T1000 (cell line): ENCODE data around the gene TERF2IP.

Source experiments
- DNase-seq: peaks from one replicate; lab custom pipeline; 2025; ENCODE audit warnings: mixed read lengths; lab: John Stamatoyannopoulos, UW

The TERF2IP gene

DNA sequence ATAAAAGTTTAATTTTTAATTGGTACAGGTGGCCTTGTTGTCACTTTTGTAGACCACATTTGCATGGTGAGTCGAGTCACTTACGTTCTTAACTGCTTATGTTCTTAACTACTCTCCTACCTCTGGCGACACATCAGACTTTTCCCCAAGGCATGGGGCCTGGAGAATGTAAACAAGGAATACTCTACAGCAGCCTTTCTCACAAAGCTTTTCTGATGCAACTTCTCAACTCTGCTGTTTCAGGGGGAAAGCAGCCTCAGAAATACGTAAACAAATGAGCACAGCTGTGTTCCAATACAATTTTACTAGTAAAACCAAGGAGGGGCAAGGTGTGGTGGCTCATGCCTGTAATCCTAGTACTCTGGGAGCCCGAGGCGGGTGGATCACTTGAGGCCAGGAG, 7.0 kb upstream of the TERF2IP start:
- DNase-seq: no peak

DNA sequence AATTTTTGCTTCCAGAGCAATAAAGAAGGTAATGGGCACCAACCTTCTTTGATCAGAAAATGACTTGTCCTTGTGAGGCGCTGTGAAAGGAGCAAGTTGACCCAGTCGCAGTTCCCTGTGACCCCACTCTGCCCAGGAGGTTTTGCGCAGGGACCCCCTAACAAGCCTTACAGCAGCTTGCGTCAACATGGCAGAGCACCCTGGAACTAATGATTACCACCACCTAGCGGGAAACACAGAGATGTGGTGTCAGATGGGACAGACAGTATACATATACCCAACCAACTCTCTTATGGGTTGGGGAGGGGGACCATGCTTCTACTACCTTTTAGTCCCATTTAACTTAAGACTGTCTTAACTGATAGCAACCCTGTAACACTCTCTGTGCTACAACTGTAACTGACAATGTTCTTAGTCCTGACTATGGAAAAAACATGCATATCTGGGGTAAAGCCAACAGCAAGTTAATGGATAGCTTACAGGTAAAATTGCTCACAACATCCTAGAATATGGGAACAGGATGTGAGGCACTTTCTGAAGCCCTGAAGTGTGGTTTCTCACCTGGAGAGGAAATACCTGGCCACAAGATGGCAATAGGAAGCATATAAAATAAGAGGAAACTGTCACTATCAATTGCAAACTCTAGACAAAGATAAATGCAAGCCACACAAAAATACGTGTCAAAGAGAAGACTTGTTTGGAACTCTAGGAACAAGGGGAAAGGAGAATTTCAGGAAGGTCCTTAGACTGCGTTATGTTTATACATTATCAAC, 3.1 kb upstream of the TERF2IP start:
- DNase-seq: no peak

DNA sequence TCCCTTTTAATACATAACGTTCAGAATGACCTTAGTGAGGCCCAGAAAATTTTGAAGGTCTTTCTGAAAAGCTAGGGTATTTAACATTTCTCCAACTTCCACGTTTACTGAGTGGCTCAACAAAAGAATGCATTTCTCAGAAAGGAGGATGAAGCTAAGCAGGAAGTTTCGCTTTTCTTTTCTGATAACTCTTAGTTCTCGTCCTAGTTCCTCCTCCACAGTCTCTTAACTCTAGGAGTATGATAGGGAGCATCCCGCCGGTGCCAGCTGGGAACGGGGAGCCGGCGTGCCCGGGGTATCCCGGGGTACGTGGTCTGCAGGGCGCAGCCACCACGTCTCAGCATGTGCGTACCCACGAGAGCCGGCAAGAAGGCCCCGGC, 471 bp upstream of the TERF2IP start:
- no peak for DNase-seq

DNA sequence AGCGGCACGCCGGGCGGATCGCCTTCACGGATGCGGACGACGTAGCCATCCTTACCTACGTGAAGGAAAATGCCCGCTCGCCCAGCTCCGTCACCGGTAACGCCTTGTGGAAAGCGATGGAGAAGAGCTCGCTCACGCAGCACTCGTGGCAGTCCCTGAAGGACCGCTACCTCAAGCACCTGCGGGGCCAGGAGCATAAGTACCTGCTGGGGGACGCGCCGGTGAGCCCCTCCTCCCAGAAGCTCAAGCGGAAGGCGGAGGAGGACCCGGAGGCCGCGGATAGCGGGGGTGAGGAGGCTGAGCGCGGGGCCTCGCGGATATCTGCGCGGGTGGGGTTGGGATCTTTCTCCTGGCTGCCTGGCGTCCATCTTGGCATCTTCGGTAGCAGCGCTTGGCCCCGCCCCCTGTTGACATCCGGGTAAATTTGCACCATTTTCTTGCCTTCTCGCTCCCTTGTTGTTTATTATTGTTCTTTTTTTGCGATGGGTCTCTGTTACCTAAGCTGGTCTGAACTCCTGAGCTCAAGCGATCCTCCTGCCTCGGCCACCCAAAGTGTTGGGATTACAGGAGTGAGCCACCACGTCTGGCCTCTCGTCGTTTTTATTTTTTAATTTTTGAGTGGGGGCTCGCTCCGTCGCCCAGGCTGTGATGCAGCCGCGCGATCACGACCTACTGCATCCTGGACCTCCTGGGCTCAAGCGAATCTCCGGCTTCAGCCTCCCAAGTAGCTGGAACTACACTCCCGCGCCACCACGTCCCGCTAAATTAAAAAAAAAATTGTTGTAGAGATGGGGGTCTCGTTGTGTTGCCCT, 898 bp downstream of the TERF2IP start:
- peak; percentile 20 for DNase-seq

DNA sequence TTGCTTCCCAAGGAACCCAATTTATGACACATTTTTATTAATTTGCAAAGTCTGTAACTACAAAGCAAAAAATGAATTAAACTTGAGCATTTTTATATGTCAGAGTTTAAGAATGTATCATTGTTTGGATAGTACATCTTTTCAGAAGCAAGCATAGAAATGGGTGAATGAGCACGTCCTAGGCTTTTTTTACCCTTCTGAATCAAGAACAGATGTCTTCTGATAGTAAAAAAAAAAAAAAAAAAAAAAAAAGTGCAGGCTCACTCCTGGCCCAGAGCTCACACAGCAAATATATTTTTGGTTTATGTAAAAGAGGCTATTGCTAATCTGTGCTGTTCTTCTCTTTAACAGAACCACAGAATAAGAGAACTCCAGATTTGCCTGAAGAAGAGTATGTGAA, 6.3 kb downstream of the TERF2IP start:
- no peak for DNase-seq

DNA sequence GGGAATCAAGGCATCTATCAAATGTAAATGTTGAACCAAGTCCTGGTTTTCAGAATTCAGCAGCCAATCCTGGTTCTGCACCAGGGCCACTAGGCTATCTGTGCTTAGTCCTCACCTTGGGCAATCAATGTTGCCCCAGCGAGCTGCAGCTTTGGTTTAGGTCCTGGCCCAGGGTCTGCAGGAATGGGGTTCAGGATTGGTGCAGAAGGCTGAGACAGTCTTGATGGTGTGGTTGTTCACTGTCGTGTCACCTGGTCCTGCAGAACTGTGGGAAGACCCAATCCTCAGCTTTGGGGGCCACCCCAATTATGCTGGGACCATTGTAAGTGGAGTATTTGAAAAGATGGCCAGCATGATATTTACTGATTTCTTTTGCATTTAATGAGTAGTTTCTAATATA, 10.6 kb downstream of the TERF2IP start:
- no peak for DNase-seq

DNA sequence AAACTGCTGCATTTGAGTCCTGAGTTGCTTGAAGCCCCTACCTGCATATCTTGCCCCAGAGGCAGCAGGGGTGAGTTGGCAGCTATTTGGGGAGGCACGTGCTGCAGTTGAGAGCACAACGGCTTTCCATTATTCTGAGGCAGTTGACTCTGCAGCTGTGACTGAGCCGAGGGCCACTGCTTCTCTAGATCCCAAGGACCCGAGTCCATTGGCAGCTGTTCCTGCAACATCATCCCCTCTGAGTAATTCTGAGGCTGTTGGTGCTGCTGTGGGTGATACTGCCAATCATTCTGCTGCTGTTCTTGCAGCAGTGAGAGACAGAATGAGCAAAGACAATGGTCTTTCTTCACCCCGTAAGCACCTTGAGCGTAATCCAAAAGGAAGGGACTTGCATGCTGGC, 12.7 kb downstream of the TERF2IP start:
- DNase-seq: no peak

DNA sequence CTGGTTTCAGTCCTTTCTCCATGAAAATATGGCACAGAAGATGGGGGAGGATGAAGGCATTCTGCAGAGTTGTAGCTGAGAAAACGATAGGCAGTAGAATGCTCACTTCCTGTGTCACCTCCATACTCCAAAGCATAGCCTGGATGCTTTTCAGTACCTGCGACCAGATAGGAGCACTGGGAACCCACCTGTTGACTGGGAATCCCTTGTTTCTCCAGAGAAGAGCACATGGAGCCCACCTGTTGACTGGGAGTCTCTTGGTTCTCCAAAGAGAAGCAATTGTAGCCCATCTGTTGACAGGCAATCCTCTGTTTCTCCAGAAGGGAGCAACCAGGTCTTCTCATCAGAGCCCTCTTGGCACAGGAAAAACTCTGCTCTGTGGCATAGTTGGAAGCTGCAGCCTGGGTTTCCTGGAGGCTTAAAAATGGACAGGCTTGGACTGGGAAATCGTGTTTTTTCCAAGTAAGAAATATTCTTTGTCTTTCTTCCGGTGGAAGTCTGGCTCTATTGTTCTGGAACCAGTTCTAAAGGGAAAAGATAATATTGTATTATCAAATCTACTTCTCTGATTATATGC, 13.2 kb downstream of the TERF2IP start:
- DNase-seq: no peak

DNA sequence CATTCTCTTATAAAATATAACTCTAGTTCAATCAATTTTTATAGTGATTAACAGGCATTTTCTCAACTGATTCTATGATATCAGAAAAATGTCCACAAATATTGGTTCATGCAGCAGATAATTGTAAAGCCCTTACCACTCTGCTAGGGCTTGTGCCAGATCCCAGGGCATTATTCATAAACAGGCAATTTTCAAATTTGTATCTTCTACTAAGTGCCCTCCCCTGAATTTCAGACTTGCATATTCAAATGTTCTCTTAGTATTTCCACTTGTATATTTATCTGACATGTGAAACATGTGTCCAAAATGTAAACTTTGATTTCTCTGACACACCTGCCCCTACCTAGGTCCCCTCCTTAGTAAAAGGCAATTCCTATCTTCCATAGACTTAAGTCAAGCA, 19.9 kb downstream of the TERF2IP start:
- DNase-seq: no peak

DNA sequence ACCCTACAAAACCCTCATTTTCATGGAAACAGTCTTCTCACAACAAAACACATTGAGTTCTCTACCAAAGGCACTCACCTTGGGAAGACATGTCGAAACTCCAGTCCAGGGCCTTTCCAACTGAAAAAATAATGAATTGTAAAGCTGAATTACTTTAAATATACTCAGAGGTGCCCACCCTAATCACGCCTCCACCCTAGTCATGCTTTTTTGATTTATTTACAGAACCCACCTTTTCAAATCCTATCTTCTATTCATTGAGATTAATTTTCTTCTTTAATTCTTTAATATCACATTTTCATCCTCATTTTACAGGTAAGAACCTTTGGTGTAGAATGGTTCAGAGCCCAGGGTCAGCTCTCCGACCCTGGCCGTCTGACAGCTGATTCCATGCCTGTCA, 29.3 kb downstream of the TERF2IP start, which contains the start of gene CPHXL2:
TSS of gene CPHXL2 (minus strand) at position 101 of the 400 bp plus-strand sequence. CDS start at position 91, 10 bp downstream.
- DNase-seq: no peak

DNA sequence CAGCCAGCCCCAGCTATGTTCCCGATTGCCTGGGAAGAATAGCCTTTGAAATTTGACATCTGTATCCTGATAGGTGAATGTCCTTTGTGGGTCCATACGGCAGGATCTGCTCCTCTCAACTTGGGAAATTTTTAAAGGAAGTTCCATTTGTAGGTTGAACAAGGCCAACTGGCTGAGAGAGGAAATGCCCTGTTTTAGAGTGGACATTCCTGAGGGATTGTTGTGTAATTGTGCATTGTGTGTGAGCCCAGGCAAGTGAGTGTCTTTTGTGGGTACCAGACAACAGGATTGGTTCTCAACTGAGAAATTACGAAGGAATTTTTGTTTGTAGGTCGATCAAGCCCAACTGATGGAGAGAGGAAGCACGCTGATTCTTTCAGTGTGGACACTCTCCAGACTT, 31.8 kb downstream of the TERF2IP start:
- DNase-seq: no peak

DNA sequence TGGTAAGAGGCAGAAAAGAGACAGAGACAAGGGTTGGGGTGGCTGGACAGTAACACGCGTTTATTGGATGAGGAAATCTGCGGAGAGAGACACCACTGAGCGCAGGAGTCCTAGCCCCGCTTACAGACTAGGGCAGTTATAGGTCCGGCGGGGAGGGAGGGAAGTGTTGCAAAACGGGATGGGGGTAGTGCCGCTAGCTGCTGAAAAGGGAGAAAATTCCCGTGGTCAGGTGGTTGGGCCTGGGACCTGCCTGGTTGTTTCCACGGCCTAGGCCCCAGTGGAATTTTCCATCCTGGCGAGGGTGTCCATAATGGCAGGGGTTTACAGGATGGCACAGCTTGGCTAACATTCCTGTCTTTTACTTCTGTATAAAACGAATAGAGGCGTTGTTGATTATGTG, 34.7 kb downstream of the TERF2IP start:
- no peak for DNase-seq

DNA sequence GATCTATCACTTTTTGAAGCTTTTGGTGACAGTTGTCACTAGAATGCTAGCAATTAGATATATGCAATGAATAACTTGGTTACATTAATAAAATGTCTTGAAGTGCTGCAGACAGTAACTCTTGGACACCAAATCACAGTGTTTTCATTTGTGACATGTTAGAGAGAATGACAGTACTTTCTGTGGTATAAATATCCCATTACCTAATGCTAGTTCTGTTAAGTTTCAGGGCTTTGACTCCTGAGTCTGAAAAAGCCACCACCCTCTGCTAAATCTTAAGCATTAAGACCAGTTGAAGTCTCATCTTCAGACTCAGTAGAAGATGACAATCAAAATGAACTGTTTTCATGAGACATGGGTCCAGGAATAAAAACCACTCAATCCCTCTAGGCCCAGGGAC, 39.8 kb downstream of the TERF2IP start:
- no peak for DNase-seq

DNA sequence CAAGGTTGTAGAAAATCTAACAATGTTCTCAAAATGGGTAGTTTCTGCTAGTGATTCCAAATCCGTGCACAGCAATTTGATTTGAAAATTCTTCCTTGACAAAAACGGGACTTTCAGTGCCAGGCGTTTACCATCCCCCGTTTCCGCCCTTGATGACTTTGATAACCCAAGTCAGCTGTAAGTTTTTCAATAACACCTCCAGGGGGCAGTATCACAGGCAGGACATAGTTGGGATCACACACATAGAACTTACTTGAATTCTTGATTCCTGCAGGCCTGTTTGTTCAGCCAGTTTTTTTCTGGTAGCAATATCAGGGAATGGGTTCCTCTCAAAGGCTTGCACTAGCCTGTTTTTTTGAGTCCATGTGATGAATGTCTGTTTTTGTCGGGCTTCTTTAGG, 48.1 kb downstream of the TERF2IP start:
- DNase-seq: no peak

DNA sequence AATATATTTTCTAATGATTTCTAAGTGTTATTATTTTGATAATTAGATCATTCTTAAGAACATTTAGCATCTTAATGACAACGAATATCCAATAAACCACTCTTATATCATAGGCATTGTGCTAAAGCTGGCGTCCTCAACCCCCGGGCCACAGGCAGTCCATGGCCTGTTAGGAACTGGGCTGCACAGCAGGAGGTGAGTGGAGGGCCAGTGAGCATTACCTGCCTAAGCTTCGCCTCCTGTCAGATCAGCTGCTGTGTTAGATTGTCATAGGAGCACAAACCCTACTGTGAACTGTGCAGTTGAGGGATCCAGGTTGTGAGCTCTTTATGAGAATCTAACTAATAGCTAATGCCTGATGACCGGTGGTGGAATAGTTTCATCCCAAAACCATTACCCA, 50.0 kb downstream of the TERF2IP start:
- no peak for DNase-seq

DNA sequence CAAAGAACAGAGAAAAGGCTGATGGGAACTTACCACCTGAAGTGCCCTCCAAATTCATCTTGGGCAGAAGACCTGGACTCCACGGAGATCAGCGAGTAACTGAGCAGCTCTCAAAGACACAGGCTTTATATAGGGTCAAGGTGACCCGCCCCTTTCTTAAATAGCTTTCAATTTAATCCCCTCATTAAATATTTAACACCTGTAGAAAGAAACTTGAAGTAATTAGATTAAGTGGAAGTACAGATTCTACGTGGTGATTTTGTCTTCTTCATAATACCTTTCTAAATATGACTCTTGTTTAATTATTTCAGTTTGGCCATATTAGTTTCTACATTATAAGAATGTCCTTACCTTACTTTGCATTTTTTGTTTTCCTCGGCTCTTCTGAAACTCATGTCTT, 53.8 kb downstream of the TERF2IP start, which contains the start of gene DUXB:
TSS of gene DUXB (minus strand) at position 101 of the 400 bp plus-strand sequence. CDS start at position 58, 43 bp downstream.
- DNase-seq: no peak

DNA sequence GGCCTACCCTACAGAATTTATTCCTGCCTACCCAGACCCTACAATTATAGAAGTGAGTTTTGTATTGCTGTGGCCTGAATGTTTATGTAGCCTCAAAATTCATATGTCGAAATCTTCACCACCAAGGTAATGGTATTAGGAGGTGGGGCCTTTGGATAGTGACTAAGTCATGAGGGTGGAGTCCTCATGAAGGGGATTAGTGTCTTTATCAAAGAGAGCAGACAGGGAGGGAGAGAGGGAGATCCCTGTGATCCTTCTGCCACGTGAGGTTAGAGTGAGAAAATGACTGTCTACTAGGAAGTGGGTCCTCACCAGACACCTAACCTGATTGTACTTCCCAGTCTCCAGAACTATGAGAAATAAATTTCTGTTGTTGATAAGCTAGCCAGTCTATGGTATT, 54.7 kb downstream of the TERF2IP start:
- DNase-seq: no peak

DNA sequence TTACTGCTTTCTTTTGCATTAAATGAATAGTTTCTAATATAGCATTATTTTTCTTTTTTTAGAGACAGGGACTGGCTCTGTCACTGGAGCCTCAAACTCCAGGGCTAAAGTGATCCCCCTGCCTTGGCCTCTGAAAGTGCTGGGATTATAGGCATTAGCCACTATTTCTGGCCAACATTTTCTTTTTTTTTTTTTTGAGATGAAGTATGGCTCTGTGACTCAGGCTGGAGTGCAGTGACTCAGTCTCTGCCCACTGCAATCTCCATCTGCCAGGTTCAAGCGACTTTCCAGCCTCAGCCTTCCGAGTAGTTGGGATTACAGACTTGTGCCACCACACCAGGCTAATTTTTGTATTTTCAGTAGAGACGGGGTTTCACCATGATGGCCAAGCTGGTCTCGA, 55.7 kb downstream of the TERF2IP start:
- no peak for DNase-seq
